GM13976 (cell line): ENCODE results near the gene ADCY4.
"Not testable (repeated sequence)": the region's sequence is repeated elsewhere in the genome, so short reads cannot be mapped to it uniquely, and the experiment has no call there.

ENCODE experiments used
- DNase-seq: peaks from one replicate; pipeline ENCODE4 v3.0.0; 2012; ENCODE audit warnings: low spot score
- in situ Hi-C: fragments of 300-500 bp; cut with MboI; formaldehyde crosslinking; loops from one replicate; pipeline ENCODE4 v1.12.0; 2022; ENCODE audit warnings: low sequenced_read_pairs, mixed read lengths, inconsistent platforms; ENCODE audit not compliant: unreplicated experiment
- TF ChIP-seq, protein P1 (sequence below): IDR thresholded peaks from 2 replicates; pipeline ENCODE4 v1.5.1; 2012; ENCODE audit warnings: borderline replicate concordance, mild to moderate bottlenecking; ENCODE audit not compliant: insufficient read depth; ENCODE audit errors: extremely low read depth, missing control alignments, control extremely low read depth

ADCY4 gene

DNA sequence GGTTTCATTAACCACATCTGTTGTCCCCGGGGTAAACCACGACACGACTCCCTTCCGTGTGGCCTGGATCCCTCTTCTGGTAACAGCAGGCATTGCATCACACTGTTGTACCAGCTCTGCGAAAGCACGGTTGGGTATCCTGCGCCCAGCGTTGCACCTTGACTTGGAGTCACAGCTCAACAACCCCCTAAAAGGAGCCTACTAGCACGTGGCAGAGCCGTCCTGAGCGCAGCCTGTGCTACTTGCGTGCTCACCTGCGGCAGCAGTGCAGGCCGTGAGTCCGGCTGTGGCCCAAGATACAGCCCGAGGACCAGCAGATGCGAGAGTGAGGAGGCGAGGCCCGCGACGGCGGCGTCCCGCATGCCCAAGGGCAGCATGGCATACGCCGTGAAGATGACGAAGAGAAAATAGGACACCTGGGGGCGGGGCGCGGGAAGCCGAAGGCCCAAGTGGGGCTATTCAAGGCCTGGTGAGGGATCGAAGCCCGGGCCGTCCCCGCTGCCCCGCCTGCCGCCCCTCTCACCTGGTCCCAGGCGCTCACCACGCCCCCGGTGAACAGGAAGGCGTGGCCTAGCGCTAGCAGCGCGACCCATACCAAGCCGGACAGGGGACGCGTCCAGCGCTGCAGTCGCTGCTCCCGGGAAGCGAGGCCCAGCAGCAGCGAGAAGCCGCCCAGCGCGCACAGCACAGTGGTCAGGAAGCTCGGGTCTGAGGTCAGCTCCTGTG lies 2.4 kb downstream of the ADCY4 start:
- in situ Hi-C loops: loop anchor here (25.0 kb wide), 1 partner anchor 355 kb away; no protein-coding TSS in a partner anchor
- TF ChIP-seq, protein P1, sequence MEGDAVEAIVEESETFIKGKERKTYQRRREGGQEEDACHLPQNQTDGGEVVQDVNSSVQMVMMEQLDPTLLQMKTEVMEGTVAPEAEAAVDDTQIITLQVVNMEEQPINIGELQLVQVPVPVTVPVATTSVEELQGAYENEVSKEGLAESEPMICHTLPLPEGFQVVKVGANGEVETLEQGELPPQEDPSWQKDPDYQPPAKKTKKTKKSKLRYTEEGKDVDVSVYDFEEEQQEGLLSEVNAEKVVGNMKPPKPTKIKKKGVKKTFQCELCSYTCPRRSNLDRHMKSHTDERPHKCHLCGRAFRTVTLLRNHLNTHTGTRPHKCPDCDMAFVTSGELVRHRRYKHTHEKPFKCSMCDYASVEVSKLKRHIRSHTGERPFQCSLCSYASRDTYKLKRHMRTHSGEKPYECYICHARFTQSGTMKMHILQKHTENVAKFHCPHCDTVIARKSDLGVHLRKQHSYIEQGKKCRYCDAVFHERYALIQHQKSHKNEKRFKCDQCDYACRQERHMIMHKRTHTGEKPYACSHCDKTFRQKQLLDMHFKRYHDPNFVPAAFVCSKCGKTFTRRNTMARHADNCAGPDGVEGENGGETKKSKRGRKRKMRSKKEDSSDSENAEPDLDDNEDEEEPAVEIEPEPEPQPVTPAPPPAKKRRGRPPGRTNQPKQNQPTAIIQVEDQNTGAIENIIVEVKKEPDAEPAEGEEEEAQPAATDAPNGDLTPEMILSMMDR: peak; percentile 73
- peak; percentile 93 for DNase-seq

DNA sequence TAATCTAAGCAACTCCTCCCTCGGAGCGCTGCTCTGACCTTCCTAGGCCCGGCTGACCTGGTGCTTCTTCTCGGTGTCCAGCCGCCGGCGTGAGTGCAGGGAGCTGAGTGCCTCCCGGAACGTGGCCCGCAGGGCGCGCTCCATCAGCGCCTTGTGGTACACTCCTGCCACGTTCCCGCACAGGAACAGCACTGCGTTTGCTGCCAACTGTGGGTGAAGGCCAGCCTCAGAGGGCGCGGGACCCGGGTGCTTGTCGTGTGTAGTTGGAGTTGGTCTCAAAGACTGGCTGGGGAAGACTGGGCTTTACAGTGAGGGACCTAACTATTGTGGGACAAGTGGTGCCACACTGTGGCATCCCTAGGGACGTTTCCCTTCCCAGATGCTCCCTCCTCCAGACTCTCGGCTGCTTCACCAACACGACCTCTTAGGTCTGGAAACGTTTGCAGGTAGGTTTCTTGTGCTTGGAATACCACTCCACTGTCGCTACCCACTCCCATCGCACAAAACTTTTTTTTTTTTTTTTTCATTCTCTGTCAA lies 3.1 kb downstream of the ADCY4 start:
- TF ChIP-seq, protein P1: no peak
- in situ Hi-C loops: loop anchor here (25.0 kb wide), 1 partner anchor 356 kb away; no protein-coding TSS in a partner anchor
- DNase-seq: no peak

DNA sequence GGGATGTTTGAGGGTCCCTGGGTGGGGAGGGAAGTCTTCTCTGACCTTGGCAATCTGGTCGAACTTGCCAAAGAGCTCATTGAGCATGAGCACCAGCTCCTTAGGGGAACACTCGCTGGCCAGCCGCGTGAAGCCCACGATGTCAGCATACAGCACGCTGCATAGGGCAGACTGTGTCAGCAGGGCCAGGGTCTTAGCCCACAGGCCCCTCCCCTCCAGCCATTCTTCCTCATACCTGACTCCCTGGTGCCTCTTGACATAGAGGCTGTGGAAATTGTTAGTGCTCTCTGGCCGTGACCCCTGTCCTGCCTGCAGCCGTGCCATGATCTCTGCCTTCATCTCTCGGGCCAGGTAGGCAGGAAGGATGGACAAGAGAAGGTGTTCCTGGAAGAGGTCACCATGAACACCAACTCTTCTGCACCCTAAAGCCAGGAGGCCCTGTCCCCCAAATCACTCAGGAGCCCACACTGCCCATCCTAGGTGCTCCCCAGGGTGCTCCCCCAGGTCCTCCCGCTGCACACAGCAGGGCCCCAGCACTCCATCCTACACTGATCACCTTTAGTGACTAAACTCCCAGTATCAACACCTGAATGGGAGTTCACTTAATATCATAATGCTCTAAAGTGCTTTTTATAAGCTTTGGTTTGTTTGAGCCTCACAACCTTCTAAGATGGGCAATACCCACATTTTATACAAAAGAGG lies 3.7 kb downstream of the ADCY4 start:
- TF ChIP-seq, protein P1: no peak
- no peak for DNase-seq
- in situ Hi-C loops: loop anchor here (25.0 kb wide), 1 partner anchor 356 kb away; no protein-coding TSS in a partner anchor

DNA sequence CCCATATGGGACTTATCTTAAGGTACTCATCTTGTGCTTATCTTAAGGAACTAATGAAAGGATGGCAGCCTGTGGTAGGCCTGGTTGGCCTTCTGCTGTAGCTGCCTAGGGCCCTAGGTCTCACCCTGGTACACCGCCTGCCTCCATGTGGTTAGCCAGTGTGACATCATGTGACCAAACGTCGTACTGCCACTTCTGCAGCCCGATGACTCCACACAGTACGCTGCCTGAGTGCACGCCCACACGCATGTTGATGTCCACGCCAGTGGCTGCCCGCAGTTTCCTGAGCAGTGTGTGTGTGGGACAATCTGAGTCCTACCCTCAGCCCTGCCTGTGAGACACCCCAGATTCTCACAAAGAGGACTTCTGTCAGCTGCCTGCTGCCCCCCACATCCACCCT lies 5.1 kb downstream of the ADCY4 start:
- DNase-seq: no peak
- in situ Hi-C loops: loop anchor here (25.0 kb wide), 1 partner anchor 358 kb away; no protein-coding TSS in a partner anchor
- TF ChIP-seq, protein P1: no peak

DNA sequence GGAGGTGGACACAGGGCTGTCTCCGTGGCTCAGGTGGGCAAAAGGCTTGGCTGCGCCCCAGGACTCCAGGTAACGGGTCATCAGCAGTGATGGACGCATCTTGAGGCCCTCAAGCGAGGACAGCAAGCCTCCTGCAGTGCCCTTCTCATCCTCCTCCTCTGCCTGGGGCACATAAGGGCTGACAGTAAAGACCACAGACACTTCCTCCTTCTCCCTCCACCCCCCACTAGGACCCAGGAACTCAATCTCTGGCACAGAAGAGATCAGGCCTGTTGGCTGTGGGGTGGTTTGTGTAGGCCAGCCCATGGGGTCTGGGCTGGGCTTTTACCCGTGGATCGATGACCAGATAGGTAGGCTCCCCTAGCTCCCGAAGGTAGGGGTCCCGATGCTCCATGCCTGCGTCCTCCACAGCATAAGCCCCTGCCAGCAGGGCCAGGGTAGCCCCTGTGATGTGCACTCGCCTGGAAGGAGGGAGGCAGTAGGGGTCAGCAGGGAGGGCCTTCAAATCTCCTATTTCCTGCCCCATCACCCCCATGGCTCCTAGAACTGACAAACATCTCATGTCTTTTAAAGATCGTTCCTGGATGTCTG lies 5.7 kb downstream of the ADCY4 start:
- in situ Hi-C loops: loop anchor here (25.0 kb wide), 1 partner anchor 358 kb away; no protein-coding TSS in a partner anchor
- DNase-seq: no peak
- TF ChIP-seq, protein P1: no peak

DNA sequence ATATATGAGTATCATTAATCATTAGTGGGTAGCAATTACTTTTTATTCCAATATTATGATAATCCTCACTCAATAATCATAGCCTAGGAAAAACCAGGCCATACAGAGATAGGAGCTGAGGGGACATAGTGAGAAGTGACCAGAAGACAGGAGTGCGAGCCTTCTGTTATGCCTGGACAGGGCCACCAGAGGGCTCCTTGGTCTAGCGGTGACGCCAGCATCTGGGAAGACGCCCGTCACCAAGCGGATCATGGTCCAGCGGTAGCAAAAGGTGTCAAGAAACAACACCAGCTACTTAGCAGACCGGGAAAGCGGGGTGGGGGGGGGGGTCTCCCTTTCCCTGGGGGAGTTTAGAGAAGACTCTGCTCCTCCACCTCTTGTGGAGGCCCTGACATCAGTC lies 7.0 kb downstream of the ADCY4 start:
- not testable (repeated sequence) for DNase-seq
- in situ Hi-C loops: loop anchor here (25.0 kb wide), 1 partner anchor 359 kb away; no protein-coding TSS in a partner anchor
- TF ChIP-seq, protein P1: peak; percentile 31
